Ovary (tissue), 3 donors: Measurements from ENCODE around the gene TMEM41B.

Source experiments
- EP300 ChIP-seq: sonication (generic); formaldehyde crosslinking; IDR thresholded peaks from one replicate; pipeline ENCODE4 v1.6.1; 2017; ENCODE audit warnings: antibody characterized with exemption
- POLR2A ChIP-seq: fragments of 450-650 bp; IDR thresholded peaks from one replicate; pipeline ENCODE4 v1.6.1; 2017; ENCODE audit warnings: antibody characterized with exemption, mild to moderate bottlenecking, moderate library complexity
- TF ChIP-seq, protein P1 (sequence below), 3 donors: fragments of 450-650 bp in 2 of 3; fragments of 200-600 bp in 1 of 3; IDR thresholded peaks; one replicate each; pipeline versions ENCODE4 v1.5.1 to v1.8.0; 2016 to 2022; ENCODE audit warnings: antibody characterized with exemption in 3 of 3, mild to moderate bottlenecking in 1 of 3
- donor health status: DM: no; HTN: no; CAD: no.

DNA sequence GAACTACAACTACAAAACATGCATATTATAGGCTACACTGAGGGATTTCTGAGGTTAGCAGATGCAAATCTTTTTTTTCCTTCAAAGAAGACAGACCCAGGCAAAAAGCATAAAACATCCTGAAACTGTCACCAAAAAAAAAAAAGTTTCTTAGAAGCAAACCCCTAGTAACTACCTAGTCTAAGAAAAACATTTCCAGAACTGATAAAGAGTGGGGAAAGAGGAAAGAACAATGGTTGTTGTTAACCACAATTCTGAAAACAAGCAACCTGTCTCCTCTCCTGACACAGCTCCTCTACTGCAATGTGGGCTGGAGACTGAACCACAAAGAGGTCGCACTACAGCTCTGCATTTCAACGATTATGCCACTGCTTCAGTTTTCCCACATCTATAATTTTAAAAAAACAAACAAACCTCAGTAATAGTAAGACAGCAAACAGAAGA, 64.2 kb downstream of the TMEM41B start:
- TF ChIP-seq, protein P1, sequence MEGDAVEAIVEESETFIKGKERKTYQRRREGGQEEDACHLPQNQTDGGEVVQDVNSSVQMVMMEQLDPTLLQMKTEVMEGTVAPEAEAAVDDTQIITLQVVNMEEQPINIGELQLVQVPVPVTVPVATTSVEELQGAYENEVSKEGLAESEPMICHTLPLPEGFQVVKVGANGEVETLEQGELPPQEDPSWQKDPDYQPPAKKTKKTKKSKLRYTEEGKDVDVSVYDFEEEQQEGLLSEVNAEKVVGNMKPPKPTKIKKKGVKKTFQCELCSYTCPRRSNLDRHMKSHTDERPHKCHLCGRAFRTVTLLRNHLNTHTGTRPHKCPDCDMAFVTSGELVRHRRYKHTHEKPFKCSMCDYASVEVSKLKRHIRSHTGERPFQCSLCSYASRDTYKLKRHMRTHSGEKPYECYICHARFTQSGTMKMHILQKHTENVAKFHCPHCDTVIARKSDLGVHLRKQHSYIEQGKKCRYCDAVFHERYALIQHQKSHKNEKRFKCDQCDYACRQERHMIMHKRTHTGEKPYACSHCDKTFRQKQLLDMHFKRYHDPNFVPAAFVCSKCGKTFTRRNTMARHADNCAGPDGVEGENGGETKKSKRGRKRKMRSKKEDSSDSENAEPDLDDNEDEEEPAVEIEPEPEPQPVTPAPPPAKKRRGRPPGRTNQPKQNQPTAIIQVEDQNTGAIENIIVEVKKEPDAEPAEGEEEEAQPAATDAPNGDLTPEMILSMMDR (IDR thresholded peaks at IDR 0.05) = no peak
- no peak for TF ChIP-seq POLR2A
- TF ChIP-seq EP300 = no peak
